Caco-2 (cell line): ENCODE results near the gene HRG. TPM values are rescaled to one million over a fixed set of nuclear protein-coding genes. Genes with fewer than 3 reads are reported as not detected.
A peak's percentile ranks its signal among the peaks of the same experiment; 100 is the strongest.

Experiments used
- BruUV-seq: library from RNA; stranded (reverse); fragments of 400-500 nt; replicated peaks from 2 replicates; lab custom pipeline; 2021; lab: Mats Ljungman, UMichigan
- CTCF ChIA-PET: fragments of 300-600 bp; sonication (Branson Sonifier 250); formaldehyde crosslinking; loops from one replicate; lab custom pipeline; 2022; ENCODE audit warnings: antibody characterized with exemption; lab: Charles Lee
- POLR2A ChIA-PET: fragments of 300-600 bp; sonication (Branson Sonifier 250); formaldehyde crosslinking; loops from one replicate; lab custom pipeline; 2022; ENCODE audit warnings: antibody characterized with exemption; lab: Charles Lee
- DNase-seq, 2 experiments: peaks; one replicate each; pipeline versions ENCODE4 v3.0.0 to v3.0.0-alpha.2; 2020 to 2022
- H3K27me3 ChIP-seq: replicated peaks from 2 replicates; pipeline ENCODE4 v1.6.0; 2011; ENCODE audit warnings: low read length; ENCODE audit not compliant: control insufficient read depth, insufficient read depth
- H3K36me3 ChIP-seq: 2 replicates; pipeline ENCODE4 v1.5.1; 2011; ENCODE audit warnings: low read length; ENCODE audit not compliant: control insufficient read depth, insufficient read depth
- H3K4me1 ChIP-seq: fragments of 250-450 bp; sonication (Bioruptor Pico); 2 replicates; pipeline ENCODE4 v1.5.1; 2020; ENCODE audit warnings: mild to moderate bottlenecking
- H3K4me3 ChIP-seq: 2 replicates; pipeline ENCODE4 v1.5.1; 2011; ENCODE audit warnings: low read depth, mild to moderate bottlenecking, control low read depth, low read length
- H3K9me3 ChIP-seq: fragments of 250-450 bp; sonication (Bioruptor Pico); 2 replicates; pipeline ENCODE4 v1.5.1; 2020; ENCODE audit warnings: mild to moderate bottlenecking, moderate library complexity
- H3K27ac Mint-ChIP-seq: one replicate; pipeline ENCODE4 v1.8.0; 2022; ENCODE audit warnings: mixed read lengths; ENCODE audit not compliant: unreplicated experiment
- H3K27me3 Mint-ChIP-seq: one replicate; pipeline ENCODE4 v1.8.0; 2022; ENCODE audit warnings: mixed read lengths; ENCODE audit not compliant: insufficient read depth, unreplicated experiment
- H3K36me3 Mint-ChIP-seq: one replicate; pipeline ENCODE4 v1.8.0; 2022; ENCODE audit warnings: mild to moderate bottlenecking, mixed read lengths; ENCODE audit not compliant: insufficient read depth, unreplicated experiment
- H3K4me1 Mint-ChIP-seq: one replicate; pipeline ENCODE4 v1.8.0; 2022; ENCODE audit warnings: low read depth, mixed read lengths; ENCODE audit not compliant: unreplicated experiment
- H3K4me3 Mint-ChIP-seq: one replicate; pipeline ENCODE4 v1.8.0; 2022; ENCODE audit warnings: mild to moderate bottlenecking, moderate library complexity, mixed read lengths; ENCODE audit not compliant: unreplicated experiment
- H3K9me3 Mint-ChIP-seq: one replicate; pipeline ENCODE4 v1.8.0; 2022; ENCODE audit warnings: mixed read lengths; ENCODE audit not compliant: unreplicated experiment
- intact Hi-C: fragments of 100-400 bp; cut with micrococcal nuclease; formaldehyde crosslinking; loops from one replicate; pipeline ENCODE4 v1.10.0; 2022; ENCODE audit not compliant: unreplicated experiment
- total RNA-seq: library from RNA; stranded (reverse); gene quantifications from 2 replicates; pipeline ENCODE4 v1.2.3, GENCODE V29; 2022
- TF ChIP-seq, protein P1 (sequence below), 2 experiments: fragments of 200-600 bp in 1 of 2; IDR thresholded peaks; 1 replicate in 1 of 2; 2 replicates in 1 of 2; pipeline versions ENCODE4 v1.5.1 to v1.8.0; 2011 to 2022; ENCODE audit warnings: antibody characterized with exemption in 1 of 2, control low read depth in 1 of 2, inconsistent platforms in 1 of 2, low read depth in 1 of 2, low read length in 1 of 2, mild to moderate bottlenecking in 1 of 2, moderate library complexity in 1 of 2; ENCODE audit not compliant: insufficient read depth in 1 of 2, severe bottlenecking in 1 of 2, unreplicated experiment in 1 of 2

Gene HRG
- total RNA-seq, 1 experiment from 2014 or later: not detected

DNA sequence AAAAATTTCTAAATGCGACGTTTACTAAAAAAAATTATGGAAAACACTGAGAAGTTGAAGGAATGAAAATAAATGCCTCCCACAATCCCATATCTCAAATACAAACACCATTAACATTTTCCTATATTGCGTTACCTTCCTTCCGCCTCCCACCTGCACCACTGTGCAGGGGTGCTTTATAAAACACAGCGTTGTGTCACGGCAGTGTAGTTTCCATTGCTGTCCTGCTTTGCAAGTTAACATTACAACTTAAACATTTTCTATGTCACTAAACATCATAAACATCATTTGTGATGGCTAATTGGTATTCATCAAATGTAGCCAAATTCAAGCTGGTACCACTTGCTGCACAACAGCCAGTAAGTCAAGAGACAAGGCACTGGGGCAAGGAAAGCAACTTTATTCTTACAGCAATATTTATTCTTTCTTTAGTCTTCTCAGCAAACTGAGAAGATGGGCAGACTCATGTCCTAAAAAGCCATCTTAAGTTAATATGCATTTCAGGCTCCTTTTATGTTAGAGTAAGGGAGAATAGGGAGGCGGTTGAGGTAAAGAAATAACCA is 37.9 kb upstream of the HRG start:
- H3K4me1 Mint-ChIP-seq: peaks cover 18% of the 10 kb centered on the region
- BruUV-seq: no TSS peak
- H3K27ac Mint-ChIP-seq: no peak overlapping the region
- POLR2A ChIA-PET: no interaction called here
- DNase-seq: no peak
- no peaks in the 10 kb centered on the region for H3K9me3 Mint-ChIP-seq
- intact Hi-C loops: no loop called here
- CTCF ChIA-PET: no interaction called here
- H3K4me1 ChIP-seq: no peaks in the 10 kb centered on the region
- TF ChIP-seq, protein P1, sequence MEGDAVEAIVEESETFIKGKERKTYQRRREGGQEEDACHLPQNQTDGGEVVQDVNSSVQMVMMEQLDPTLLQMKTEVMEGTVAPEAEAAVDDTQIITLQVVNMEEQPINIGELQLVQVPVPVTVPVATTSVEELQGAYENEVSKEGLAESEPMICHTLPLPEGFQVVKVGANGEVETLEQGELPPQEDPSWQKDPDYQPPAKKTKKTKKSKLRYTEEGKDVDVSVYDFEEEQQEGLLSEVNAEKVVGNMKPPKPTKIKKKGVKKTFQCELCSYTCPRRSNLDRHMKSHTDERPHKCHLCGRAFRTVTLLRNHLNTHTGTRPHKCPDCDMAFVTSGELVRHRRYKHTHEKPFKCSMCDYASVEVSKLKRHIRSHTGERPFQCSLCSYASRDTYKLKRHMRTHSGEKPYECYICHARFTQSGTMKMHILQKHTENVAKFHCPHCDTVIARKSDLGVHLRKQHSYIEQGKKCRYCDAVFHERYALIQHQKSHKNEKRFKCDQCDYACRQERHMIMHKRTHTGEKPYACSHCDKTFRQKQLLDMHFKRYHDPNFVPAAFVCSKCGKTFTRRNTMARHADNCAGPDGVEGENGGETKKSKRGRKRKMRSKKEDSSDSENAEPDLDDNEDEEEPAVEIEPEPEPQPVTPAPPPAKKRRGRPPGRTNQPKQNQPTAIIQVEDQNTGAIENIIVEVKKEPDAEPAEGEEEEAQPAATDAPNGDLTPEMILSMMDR (IDR thresholded peaks at IDR 0.05; ENCODE audit: insufficient read depth in 1 of 2, low read depth in 1 of 2, low read length in 1 of 2, severe bottlenecking in 1 of 2, unreplicated experiment in 1 of 2): no peak
- H3K36me3 ChIP-seq: no peaks in the 10 kb centered on the region
- H3K36me3 Mint-ChIP-seq: no peaks in the 10 kb centered on the region
- H3K27me3 Mint-ChIP-seq: no peaks in the 10 kb centered on the region
- H3K4me3 ChIP-seq: no peak overlapping the region
- no peaks in the 10 kb centered on the region; the same call in 1 of the 2 replicates for H3K27me3 ChIP-seq
- H3K4me3 Mint-ChIP-seq: no peak overlapping the region
- no peaks in the 10 kb centered on the region for H3K9me3 ChIP-seq

- H3K9me3 ChIP-seq: no peaks in the 10 kb centered on the region
- POLR2A ChIA-PET: no interaction called here
- intact Hi-C loops: no loop called here
- H3K4me1 ChIP-seq: no peaks in the 10 kb centered on the region
- no peak overlapping the region for H3K4me3 Mint-ChIP-seq
- DNase-seq: no peak
- H3K9me3 Mint-ChIP-seq: no peaks in the 10 kb centered on the region
- CTCF ChIA-PET: no interaction called here
- H3K4me1 Mint-ChIP-seq: peaks cover 18% of the 10 kb centered on the region
- H3K36me3 Mint-ChIP-seq: no peaks in the 10 kb centered on the region
- no peaks in the 10 kb centered on the region; the same call in 1 of the 2 replicates for H3K27me3 ChIP-seq
- H3K4me3 ChIP-seq: no peak overlapping the region
- no peaks in the 10 kb centered on the region for H3K27me3 Mint-ChIP-seq
- BruUV-seq: no TSS peak
- TF ChIP-seq, protein P1 (IDR thresholded peaks at IDR 0.05; ENCODE audit: insufficient read depth in 1 of 2, low read depth in 1 of 2, low read length in 1 of 2, severe bottlenecking in 1 of 2, unreplicated experiment in 1 of 2): no peak
- H3K27ac Mint-ChIP-seq: no peak overlapping the region
- no peaks in the 10 kb centered on the region for H3K36me3 ChIP-seq
Measured at GRCh38 chr3:186628756-186629155, 37.1 kb upstream of the HRG start.

DNA sequence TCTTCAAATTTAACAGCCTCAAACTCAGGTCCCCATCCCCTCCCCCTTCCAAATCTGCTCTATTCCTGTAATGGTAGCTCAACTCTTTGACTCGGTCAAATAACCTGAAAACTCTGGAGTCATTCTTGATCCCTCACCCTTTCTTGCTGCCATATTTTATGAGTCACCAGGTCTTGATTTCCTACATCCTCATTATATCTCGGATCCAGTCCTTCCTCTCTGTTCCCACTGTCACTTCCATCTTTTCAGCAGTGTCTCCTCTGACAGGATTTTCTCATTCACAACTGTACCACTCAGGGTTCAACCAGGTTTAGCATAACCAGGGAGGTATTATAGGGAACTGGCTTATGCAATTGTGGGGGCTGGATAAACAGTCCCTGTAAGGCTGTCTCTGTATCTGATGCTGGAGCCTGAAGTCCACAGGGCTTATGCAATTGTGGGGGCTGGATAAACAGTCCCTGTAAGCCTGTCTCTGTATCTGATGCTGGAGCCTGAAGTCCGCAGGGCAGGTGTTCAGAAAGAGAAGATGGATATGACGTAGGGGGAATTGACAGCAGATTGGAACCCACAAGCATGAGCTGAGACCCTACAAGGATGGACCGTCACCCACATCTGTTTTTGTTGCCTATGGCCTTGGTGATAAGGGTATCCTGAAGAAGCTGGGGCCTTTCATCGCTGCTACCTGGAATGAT is 34.7 kb upstream of the HRG start:
- TF ChIP-seq, protein P1 (IDR thresholded peaks at IDR 0.05; ENCODE audit: insufficient read depth in 1 of 2, low read depth in 1 of 2, low read length in 1 of 2, severe bottlenecking in 1 of 2, unreplicated experiment in 1 of 2): no peak
- Mint-ChIP-seq H3K9me3 (no peaks in the 10 kb centered on the region), H3K36me3 (no peaks in the 10 kb centered on the region), H3K4me3 (no peak overlapping the region), H3K27me3 (no peaks in the 10 kb centered on the region), H3K27ac (peak overlapping the region; percentile 5), H3K4me1 (peaks cover 18% of the 10 kb centered on the region)
- no peaks in the 10 kb centered on the region for H3K4me1 ChIP-seq
- no peak overlapping the region for H3K4me3 ChIP-seq
- no peaks in the 10 kb centered on the region for H3K9me3 ChIP-seq
- BruUV-seq: no TSS peak
- H3K36me3 ChIP-seq: no peaks in the 10 kb centered on the region
- ChIA-PET POLR2A (no interaction called here), CTCF (no interaction called here)
- intact Hi-C loops: no loop called here
- no peak for DNase-seq
- no peaks in the 10 kb centered on the region; the same call in 1 of the 2 replicates for H3K27me3 ChIP-seq
